ENCODE results near the gene SLC36A1. TPM values are rescaled to one million over a fixed set of nuclear protein-coding genes. Genes with fewer than 3 reads are reported as not detected.

Gene SLC36A1
- total and polyA plus RNA-seq, 2 donors (not counting 3 experiments of a cell fraction or from before 2014, with no cell fraction given), result 11.8 to 14.5 TPM

DNA sequence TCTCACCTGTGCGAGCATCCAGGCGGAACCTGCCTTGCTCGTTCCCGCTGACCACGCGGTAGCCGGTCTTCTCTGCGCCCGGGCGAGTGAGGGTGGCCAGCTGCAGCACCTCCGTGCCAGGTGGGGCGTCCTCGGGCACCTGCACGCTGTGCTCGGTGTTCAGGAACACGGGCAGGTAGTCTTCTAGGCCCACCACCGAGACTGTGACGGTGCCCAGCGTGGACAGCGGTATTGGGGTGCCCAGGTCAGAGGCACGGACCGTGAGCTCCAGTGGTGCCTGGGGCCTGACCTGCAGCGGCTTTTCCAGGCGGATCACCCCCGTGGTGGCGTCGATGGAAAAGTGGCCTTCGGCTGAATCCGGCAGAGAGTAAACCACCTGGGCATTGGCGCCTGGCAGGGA, 84.2 kb downstream of the SLC36A1 start:
- no peak overlapping the region for H3K27ac ChIP-seq (ENCODE audit: insufficient read depth, low read depth, low read length)
- ChIA-PET POLR2A (no interaction called here), CTCF (interaction anchor here (0.9 kb wide), 1 partner anchor 8 kb away, joined by 6 read pairs; no protein-coding TSS in a partner anchor)
- dilution Hi-C loops (cut with MboI; ENCODE audit: extremely low pct_ligation_motif_present, low sequenced_read_pairs), result no loop called here
- no peak overlapping the region for H3K4me2 ChIP-seq (ENCODE audit: insufficient read depth, low read length)
- no peak overlapping the region for H3K4me3 ChIP-seq (replicated peaks in 1 of 3; ENCODE audit: insufficient read depth in 1 of 3, low read depth in 1 of 3, low read length in 3 of 3)
- FAIRE-seq, result no peak
- TF ChIP-seq GATA2 (IDR thresholded peaks at IDR 0.05; ENCODE audit: insufficient read depth, insufficient read length, low read depth, low read length) (no peak), MAX (IDR thresholded peaks at IDR 0.05; ENCODE audit: insufficient read depth, insufficient read length) (no peak), EZH2 (IDR thresholded peaks at IDR 0.05; ENCODE audit: borderline replicate concordance, low read depth, low read length, severe bottlenecking) (no peak), JUN (IDR thresholded peaks at IDR 0.05; ENCODE audit: borderline replicate concordance, insufficient read depth, insufficient read length, low read depth) (no peak), CTCF (IDR thresholded peaks at IDR 0.05; ENCODE audit: extremely low read depth in 1 of 2, insufficient read depth in 1 of 2, low read depth in 1 of 2, low read length in 2 of 2) (no peak), MYC (IDR thresholded peaks at IDR 0.05; ENCODE audit: low read depth, low read length) (no peak), POLR2AphosphoS5 (IDR thresholded peaks at IDR 0.05; ENCODE audit: insufficient read depth, low read depth, low read length) (no peak), FOS (IDR thresholded peaks at IDR 0.05; ENCODE audit: borderline replicate concordance, insufficient read depth, low read length) (no peak), POLR2A (IDR thresholded peaks at IDR 0.05; ENCODE audit: low read depth, low read length) (no peak)
- H4K20me1 ChIP-seq (replicated peaks; ENCODE audit: control insufficient read depth, extremely low read depth, insufficient read depth, low read length), result no peaks in the 10 kb centered on the region
- no peaks in the 10 kb centered on the region for H3K79me2 ChIP-seq (ENCODE audit: control insufficient read depth, insufficient read depth, low read length)
- no peaks in the 10 kb centered on the region for H3K9me1 ChIP-seq (replicated peaks; ENCODE audit: control insufficient read depth, extremely low read depth, insufficient read depth, low read length)
- H2AFZ ChIP-seq (ENCODE audit: low read depth, low read length), result no peak overlapping the region
- no peaks in the 10 kb centered on the region for H3K4me1 ChIP-seq (ENCODE audit: control insufficient read depth, extremely low read depth, insufficient read depth, low read length)
- no peaks in the 10 kb centered on the region for H3K9me3 ChIP-seq (replicated peaks; ENCODE audit: control insufficient read depth, insufficient read depth, low read length)
- peaks cover 2 to 3% of the 10 kb centered on the region in 2 experiments for H3K27me3 ChIP-seq (ENCODE audit: control insufficient read depth in 2 of 2, insufficient read depth in 2 of 2, low read length in 2 of 2)
- intact Hi-C loops (cut with micrococcal nuclease), result no loop called here
- H3K36me3 ChIP-seq (ENCODE audit: control insufficient read depth in 2 of 2, extremely low read depth in 1 of 2, insufficient read depth in 2 of 2, low read length in 2 of 2), result no peaks in the 10 kb centered on the region
- DNase-seq (ENCODE audit: low read depth, low spot score), result no peak
- H3K9ac ChIP-seq (replicated peaks; ENCODE audit: extremely low read depth, insufficient read depth, low read length), result no peak overlapping the region
- BruUV-seq (replicated peaks), result no TSS peak

All from endothelial cell of umbilical vein (primary cell).